Osteocyte (in vitro differentiated cells): Measurements from ENCODE around the gene POLD1. TPM values are rescaled to one million over a fixed set of nuclear protein-coding genes. Genes with fewer than 3 reads are reported as not detected.

ENCODE experiments used
- DNase-seq: peaks from one replicate; pipeline ENCODE4 v3.0.0; 2021; ENCODE audit warnings: mixed read lengths; ENCODE audit not compliant: unreplicated experiment; ENCODE audit errors: extremely low spot score
- H3K27ac Mint-ChIP-seq: one replicate; pipeline ENCODE4 v1.8.0; 2021; ENCODE audit warnings: mild to moderate bottlenecking, mixed read lengths; ENCODE audit not compliant: unreplicated experiment
- H3K27me3 Mint-ChIP-seq: one replicate; pipeline ENCODE4 v1.8.0; 2021; ENCODE audit warnings: mixed read lengths; ENCODE audit not compliant: unreplicated experiment
- H3K36me3 Mint-ChIP-seq: one replicate; pipeline ENCODE4 v1.8.0; 2021; ENCODE audit warnings: mixed read lengths; ENCODE audit not compliant: unreplicated experiment
- H3K4me1 Mint-ChIP-seq: one replicate; pipeline ENCODE4 v1.8.0; 2021; ENCODE audit warnings: mixed read lengths; ENCODE audit not compliant: unreplicated experiment
- H3K4me3 Mint-ChIP-seq: one replicate; pipeline ENCODE4 v1.8.0; 2021; ENCODE audit warnings: mild to moderate bottlenecking, moderate library complexity, mixed read lengths; ENCODE audit not compliant: unreplicated experiment
- H3K9me3 Mint-ChIP-seq: one replicate; pipeline ENCODE4 v1.8.0; 2021; ENCODE audit warnings: mixed read lengths; ENCODE audit not compliant: unreplicated experiment
- total RNA-seq: library from RNA; stranded (reverse); gene quantifications from 2 replicates; pipeline ENCODE4 v1.2.1, GENCODE V29; 2021
- TF ChIP-seq, protein P1 (sequence below): fragments of 200-600 bp; sonication (generic); IDR thresholded peaks from 2 replicates; pipeline ENCODE4 v1.5.0; 2021; ENCODE audit warnings: antibody characterized with exemption, mild to moderate bottlenecking, moderate library complexity

POLD1 gene
- total RNA-seq, 1 donor from 2014 or later = 19.6 TPM

DNA sequence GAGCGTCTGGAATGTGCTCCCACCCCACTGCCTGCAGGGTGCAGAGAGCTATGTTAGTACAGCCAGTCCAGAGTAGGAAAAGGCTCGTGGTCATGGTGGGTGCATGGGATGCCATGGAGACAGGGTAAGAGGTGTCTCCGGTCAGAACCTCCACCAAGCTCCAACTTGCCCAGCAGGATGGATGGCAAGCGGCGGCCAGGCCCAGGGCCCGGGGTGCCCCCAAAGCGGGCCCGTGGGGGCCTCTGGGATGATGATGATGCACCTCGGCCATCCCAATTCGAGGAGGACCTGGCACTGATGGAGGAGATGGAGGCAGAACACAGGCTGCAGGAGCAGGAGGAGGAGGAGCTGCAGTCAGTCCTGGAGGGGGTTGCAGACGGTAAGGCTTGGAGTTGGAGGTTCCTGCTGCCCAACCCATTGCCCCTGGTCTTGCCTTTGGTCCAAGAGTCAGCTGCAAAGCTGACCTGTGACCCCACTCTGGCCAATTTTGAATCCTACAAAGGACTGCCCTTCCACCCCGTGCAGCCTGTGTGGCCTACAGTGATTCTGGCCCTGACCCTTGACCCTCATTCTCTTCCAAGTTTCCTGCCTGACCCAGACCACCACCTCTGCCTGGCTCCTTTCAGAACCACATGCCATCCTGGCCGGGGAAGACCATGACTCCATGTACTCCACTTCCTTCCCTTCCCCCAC lies 14.7 kb downstream of the POLD1 start:
- Mint-ChIP-seq H3K4me1 (no peaks in the 10 kb centered on the region), H3K9me3 (no peaks in the 10 kb centered on the region), H3K27me3 (no peaks in the 10 kb centered on the region), H3K4me3 (no peak overlapping the region), H3K27ac (no peak overlapping the region), H3K36me3 (peaks cover 3% of the 10 kb centered on the region)
- TF ChIP-seq, protein P1, sequence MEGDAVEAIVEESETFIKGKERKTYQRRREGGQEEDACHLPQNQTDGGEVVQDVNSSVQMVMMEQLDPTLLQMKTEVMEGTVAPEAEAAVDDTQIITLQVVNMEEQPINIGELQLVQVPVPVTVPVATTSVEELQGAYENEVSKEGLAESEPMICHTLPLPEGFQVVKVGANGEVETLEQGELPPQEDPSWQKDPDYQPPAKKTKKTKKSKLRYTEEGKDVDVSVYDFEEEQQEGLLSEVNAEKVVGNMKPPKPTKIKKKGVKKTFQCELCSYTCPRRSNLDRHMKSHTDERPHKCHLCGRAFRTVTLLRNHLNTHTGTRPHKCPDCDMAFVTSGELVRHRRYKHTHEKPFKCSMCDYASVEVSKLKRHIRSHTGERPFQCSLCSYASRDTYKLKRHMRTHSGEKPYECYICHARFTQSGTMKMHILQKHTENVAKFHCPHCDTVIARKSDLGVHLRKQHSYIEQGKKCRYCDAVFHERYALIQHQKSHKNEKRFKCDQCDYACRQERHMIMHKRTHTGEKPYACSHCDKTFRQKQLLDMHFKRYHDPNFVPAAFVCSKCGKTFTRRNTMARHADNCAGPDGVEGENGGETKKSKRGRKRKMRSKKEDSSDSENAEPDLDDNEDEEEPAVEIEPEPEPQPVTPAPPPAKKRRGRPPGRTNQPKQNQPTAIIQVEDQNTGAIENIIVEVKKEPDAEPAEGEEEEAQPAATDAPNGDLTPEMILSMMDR = no peak
- DNase-seq = no peak

DNA sequence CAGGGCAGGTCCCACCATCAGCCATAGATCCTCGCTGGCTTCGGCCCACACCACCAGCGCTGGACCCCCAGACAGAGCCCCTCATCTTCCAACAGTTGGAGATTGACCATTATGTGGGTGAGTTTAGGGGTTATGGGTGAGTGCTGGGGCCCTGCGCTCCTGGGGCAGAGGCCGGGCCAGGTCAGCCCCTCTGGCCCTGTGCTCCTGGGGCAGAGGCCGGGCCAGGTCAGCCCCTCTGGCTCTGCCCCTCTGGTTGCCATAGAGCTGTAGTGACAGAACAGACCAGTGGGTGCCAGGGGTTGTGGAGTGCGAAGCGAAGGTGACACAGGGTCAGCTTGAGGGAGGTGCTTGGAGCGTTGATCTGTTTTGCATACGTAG lies 15.2 kb downstream of the POLD1 start:
- H3K4me1 Mint-ChIP-seq = no peaks in the 10 kb centered on the region
- H3K4me3 Mint-ChIP-seq = no peak overlapping the region
- H3K27ac Mint-ChIP-seq = no peak overlapping the region
- TF ChIP-seq, protein P1 = no peak
- H3K27me3 Mint-ChIP-seq = no peaks in the 10 kb centered on the region
- peaks cover 3% of the 10 kb centered on the region for H3K36me3 Mint-ChIP-seq
- no peak for DNase-seq
- no peaks in the 10 kb centered on the region for H3K9me3 Mint-ChIP-seq

GRCh38 chr19:50401605-50402450 lies 17.7 kb downstream of the POLD1 start:
- Mint-ChIP-seq H3K27me3 (no peaks in the 10 kb centered on the region), H3K27ac (no peak overlapping the region), H3K4me1 (no peaks in the 10 kb centered on the region), H3K4me3 (no peak overlapping the region), H3K9me3 (no peaks in the 10 kb centered on the region), H3K36me3 (peaks cover 5% of the 10 kb centered on the region)
- DNase-seq = no peak
- TF ChIP-seq, protein P1 = no peak

- H3K27me3 Mint-ChIP-seq = no peaks in the 10 kb centered on the region
- H3K4me1 Mint-ChIP-seq = no peaks in the 10 kb centered on the region
- peaks cover 5% of the 10 kb centered on the region for H3K36me3 Mint-ChIP-seq
- H3K4me3 Mint-ChIP-seq = no peak overlapping the region
- H3K9me3 Mint-ChIP-seq = no peaks in the 10 kb centered on the region
- no peak for DNase-seq
- TF ChIP-seq, protein P1 = no peak
- no peak overlapping the region for H3K27ac Mint-ChIP-seq
Measured at GRCh38 chr19:50402544-50403301, 18.6 kb downstream of the POLD1 start.
